Prostate gland (tissue), 2 donors: ENCODE measurements around the gene UCK2.

Experiments
- POLR2A ChIP-seq: fragments of 450-650 bp; IDR thresholded peaks from one replicate; pipeline ENCODE4 v1.6.1; 2016; ENCODE audit warnings: antibody characterized with exemption, mild to moderate bottlenecking
- TF ChIP-seq, protein P1 (sequence below), 4 experiments: fragments of 200-600 bp in 2 of 4; fragments of 450-650 bp in 2 of 4; sonication (generic) in 2 of 4; IDR thresholded peaks; 1 replicate in 3 of 4; 2 replicates in 1 of 4; pipeline ENCODE4 v1.5.1; 2016 to 2019; ENCODE audit warnings: antibody characterized with exemption in 4 of 4, mild to moderate bottlenecking in 2 of 4, moderate library complexity in 2 of 4

DNA sequence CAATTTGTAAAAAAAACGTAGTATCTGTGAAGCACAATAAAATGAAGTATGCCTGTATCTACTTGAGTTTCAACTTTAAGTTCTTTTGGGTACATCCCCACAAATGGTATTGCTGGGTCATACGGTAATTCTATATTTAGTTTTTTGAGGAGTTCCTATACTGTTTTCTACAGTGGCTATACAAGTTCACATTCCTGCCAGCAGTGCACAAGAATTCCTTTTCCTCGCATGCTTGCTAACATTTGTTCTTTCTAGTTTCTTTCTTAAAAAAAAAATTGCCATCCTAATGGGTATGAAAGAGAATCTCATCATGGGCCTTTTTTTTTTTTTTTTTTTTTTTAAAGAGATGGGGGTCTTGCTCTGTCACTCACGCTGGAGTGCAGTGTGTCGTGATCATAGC is 41.9 kb downstream of the UCK2 start:
- TF ChIP-seq POLR2A: no peak
- TF ChIP-seq, protein P1, sequence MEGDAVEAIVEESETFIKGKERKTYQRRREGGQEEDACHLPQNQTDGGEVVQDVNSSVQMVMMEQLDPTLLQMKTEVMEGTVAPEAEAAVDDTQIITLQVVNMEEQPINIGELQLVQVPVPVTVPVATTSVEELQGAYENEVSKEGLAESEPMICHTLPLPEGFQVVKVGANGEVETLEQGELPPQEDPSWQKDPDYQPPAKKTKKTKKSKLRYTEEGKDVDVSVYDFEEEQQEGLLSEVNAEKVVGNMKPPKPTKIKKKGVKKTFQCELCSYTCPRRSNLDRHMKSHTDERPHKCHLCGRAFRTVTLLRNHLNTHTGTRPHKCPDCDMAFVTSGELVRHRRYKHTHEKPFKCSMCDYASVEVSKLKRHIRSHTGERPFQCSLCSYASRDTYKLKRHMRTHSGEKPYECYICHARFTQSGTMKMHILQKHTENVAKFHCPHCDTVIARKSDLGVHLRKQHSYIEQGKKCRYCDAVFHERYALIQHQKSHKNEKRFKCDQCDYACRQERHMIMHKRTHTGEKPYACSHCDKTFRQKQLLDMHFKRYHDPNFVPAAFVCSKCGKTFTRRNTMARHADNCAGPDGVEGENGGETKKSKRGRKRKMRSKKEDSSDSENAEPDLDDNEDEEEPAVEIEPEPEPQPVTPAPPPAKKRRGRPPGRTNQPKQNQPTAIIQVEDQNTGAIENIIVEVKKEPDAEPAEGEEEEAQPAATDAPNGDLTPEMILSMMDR (IDR thresholded peaks at IDR 0.05): no peak
